Measurements from ENCODE around the gene NEXN.

Gene NEXN

GRCh38 chr1:77940921-77941570 is 52.6 kb downstream of the NEXN start:
- TF ChIP-seq CREB5 (CRISPR knock-in tag; IDR thresholded peaks at IDR 0.05; ENCODE audit: low read depth) (no peak), OSR1 (CRISPR knock-in tag; IDR thresholded peaks at IDR 0.05) (no peak), POU6F1 (CRISPR knock-in tag; IDR thresholded peaks at IDR 0.05; ENCODE audit: borderline replicate concordance, low read depth) (no peak), ARNTL (CRISPR knock-in tag; IDR thresholded peaks at IDR 0.05; ENCODE audit: borderline replicate concordance, low read depth) (no peak), TCF4 (CRISPR knock-in tag; IDR thresholded peaks at IDR 0.05; ENCODE audit: borderline replicate concordance) (no peak), ESRRG (CRISPR knock-in tag; IDR thresholded peaks at IDR 0.05) (no peak), TOX (CRISPR knock-in tag; IDR thresholded peaks at IDR 0.05; ENCODE audit: borderline replicate concordance) (no peak), GLIS3 (CRISPR knock-in tag; IDR thresholded peaks at IDR 0.05) (no peak)
- ATAC-seq = no peak

- TF ChIP-seq PPARA (CRISPR knock-in tag; IDR thresholded peaks at IDR 0.05; ENCODE audit: borderline replicate concordance) (no peak), CSRNP3 (CRISPR knock-in tag; IDR thresholded peaks at IDR 0.05) (no peak), CREB5 (CRISPR knock-in tag; IDR thresholded peaks at IDR 0.05; ENCODE audit: low read depth) (no peak), ZNF70 (CRISPR knock-in tag; IDR thresholded peaks at IDR 0.05) (no peak), ESRRG (CRISPR knock-in tag; IDR thresholded peaks at IDR 0.05) (no peak), ZFP3 (CRISPR knock-in tag; IDR thresholded peaks at IDR 0.05) (no peak), ISL1 (CRISPR knock-in tag; IDR thresholded peaks at IDR 0.05) (no peak)
- ATAC-seq = no peak
Measured at GRCh38 chr1:77942400-77943140, 54.1 kb downstream of the NEXN start.

GRCh38 chr1:77945345-77945744 is 56.9 kb downstream of the NEXN start:
- no peak for ATAC-seq
- TF ChIP-seq ESRRG (CRISPR knock-in tag; IDR thresholded peaks at IDR 0.05) (no peak), PATZ1 (CRISPR knock-in tag; IDR thresholded peaks at IDR 0.05; ENCODE audit: borderline replicate concordance) (no peak), ZNF8 (CRISPR knock-in tag; IDR thresholded peaks at IDR 0.05) (no peak), TOX (CRISPR knock-in tag; IDR thresholded peaks at IDR 0.05; ENCODE audit: borderline replicate concordance) (no peak), ARNTL (CRISPR knock-in tag; IDR thresholded peaks at IDR 0.05; ENCODE audit: borderline replicate concordance, low read depth) (no peak), ZC3H10 (CRISPR knock-in tag; IDR thresholded peaks at IDR 0.05) (no peak), OSR1 (CRISPR knock-in tag; IDR thresholded peaks at IDR 0.05) (no peak), ZFP3 (CRISPR knock-in tag; IDR thresholded peaks at IDR 0.05) (no peak), PPARA (CRISPR knock-in tag; IDR thresholded peaks at IDR 0.05; ENCODE audit: borderline replicate concordance) (no peak)

- ATAC-seq = peak; percentile 83
- TF ChIP-seq TOX (CRISPR knock-in tag; IDR thresholded peaks at IDR 0.05; ENCODE audit: borderline replicate concordance) = no peak
- TF ChIP-seq ZFP30 (CRISPR knock-in tag; IDR thresholded peaks at IDR 0.05) = no peak
- no peak for TF ChIP-seq CREB5 (CRISPR knock-in tag; IDR thresholded peaks at IDR 0.05; ENCODE audit: low read depth)
- no peak for TF ChIP-seq CSDC2 (CRISPR knock-in tag; IDR thresholded peaks at IDR 0.05)
- TF ChIP-seq ISL1 (CRISPR knock-in tag; IDR thresholded peaks at IDR 0.05) = no peak
- no peak for TF ChIP-seq ZC3H10 (CRISPR knock-in tag; IDR thresholded peaks at IDR 0.05)
- TF ChIP-seq TSHZ2 (CRISPR knock-in tag; IDR thresholded peaks at IDR 0.05) = no peak
- TF ChIP-seq PPARA (CRISPR knock-in tag; IDR thresholded peaks at IDR 0.05; ENCODE audit: borderline replicate concordance) = no peak
- TF ChIP-seq ARNTL (CRISPR knock-in tag; IDR thresholded peaks at IDR 0.05; ENCODE audit: borderline replicate concordance, low read depth) = no peak
Measured at GRCh38 chr1:77948841-77949424, 60.5 kb downstream of the NEXN start.

Data from SK-N-SH treated with all-trans-retinoic acid at 6 μM for 48 hours (cell line).